Activated gamma-delta T cell treated with Interleukin-2 at 50 U/mL for 16 hours (primary cell): ENCODE data around the gene P4HB.

Source experiments
- DNase-seq: peaks from one replicate; pipeline ENCODE4 v3.0.0-alpha.2; 2020

P4HB gene

GRCh38 chr17:81808778-81809555 is 51.4 kb downstream of the P4HB start:
- no peak for DNase-seq

GRCh38 chr17:81807839-81808238 is 52.5 kb downstream of the P4HB start:
- DNase-seq: no peak

GRCh38 chr17:81807210-81807719 is 53.1 kb downstream of the P4HB start:
- DNase-seq: no peak

GRCh38 chr17:81806461-81807209 is 53.7 kb downstream of the P4HB start:
- DNase-seq: no peak

- no peak for DNase-seq
These were observed 54.5 kb downstream of the P4HB start for GRCh38 chr17:81805707-81806460.

- DNase-seq: no peak
These were observed 55.6 kb downstream of the P4HB start for GRCh38 chr17:81804559-81805399.

- no peak for DNase-seq
These were observed 56.4 kb downstream of the P4HB start, which contains the start of gene GCGR for GRCh38 chr17:81803728-81804558. Gene GCGR (plus strand): TSS chr17:81804150. CDS start chr17:81809019, 4,869 bp downstream.

GRCh38 chr17:81802856-81803643 is 57.3 kb downstream of the P4HB start:
- no peak for DNase-seq

GRCh38 chr17:81802048-81802758 is 58.1 kb downstream of the P4HB start:
- DNase-seq: no peak

- no peak for DNase-seq
These were observed 59.0 kb downstream of the P4HB start for GRCh38 chr17:81801327-81801726.

- DNase-seq: no peak
These were observed 65.8 kb downstream of the P4HB start for GRCh38 chr17:81794509-81794908.

- no peak for DNase-seq
These were observed 66.3 kb downstream of the P4HB start for GRCh38 chr17:81794074-81794476.
